Gastrocnemius medialis (tissue), 4 donors: ENCODE results near the gene RNF125.

Source experiments
- CTCF ChIP-seq, 5 experiments: fragments of 450-650 bp in 3 of 5; fragments of 200-600 bp in 2 of 5; sonication (generic) in 2 of 5; IDR thresholded peaks in 4 of 5; conservative IDR thresholded peaks in 1 of 5; 1 replicate in 4 of 5; 2 replicates in 1 of 5; pipeline ENCODE4 v1.5.1; 2016 to 2019; ENCODE audit warnings: antibody characterized with exemption in 5 of 5, mild to moderate bottlenecking in 3 of 5, moderate library complexity in 3 of 5
- POLR2A ChIP-seq, 2 donors: fragments of 450-650 bp; IDR thresholded peaks; one replicate each; pipeline ENCODE4 v1.6.1; 2017; ENCODE audit warnings: antibody characterized with exemption in 2 of 2, mild to moderate bottlenecking in 2 of 2, moderate library complexity in 2 of 2

- TF ChIP-seq CTCF (IDR thresholded peaks at IDR 0.05 in 4 of 5, conservative IDR thresholded peaks at IDR 0.05 in 1 of 5) (no peak), POLR2A (IDR thresholded peaks at IDR 0.05) (no peak)
Observed at GRCh38 chr18:32096946-32097345, 78.3 kb downstream of the RNF125 start.
